PC-3 (cell line): ENCODE data around the gene PTPRN2.

ENCODE experiments used
- CTCF ChIP-seq: fragments of 300-600 bp; sonication (generic); conservative IDR thresholded peaks from 2 replicates; pipeline ENCODE4 v1.5.1; 2017; ENCODE audit warnings: antibody characterized with exemption, low read depth, mild to moderate bottlenecking, low read length
- EZH2 ChIP-seq: fragments of 300-600 bp; sonication (generic); IDR thresholded peaks from one replicate; pipeline ENCODE4 v1.6.1; 2017; ENCODE audit warnings: antibody characterized with exemption, mild to moderate bottlenecking, low read length; ENCODE audit not compliant: unreplicated experiment
- EZH2phosphoT487 ChIP-seq: fragments of 300-600 bp; sonication (generic); IDR thresholded peaks from 2 replicates; pipeline ENCODE4 v1.6.1; 2018; ENCODE audit warnings: mild to moderate bottlenecking, antibody characterized with exemption, low read length, borderline replicate concordance

- TF ChIP-seq CTCF (no peak), EZH2 (no peak), EZH2phosphoT487 (no peak)
Measured at GRCh38 chr7:157650131-157650631, 937.4 kb downstream of the PTPRN2 start.
